ENCODE data around the gene C1RL.
"Not testable (repeated sequence)": the region's sequence is repeated elsewhere in the genome, so short reads cannot be mapped to it uniquely, and the experiment has no call there.

Gene C1RL

DNA sequence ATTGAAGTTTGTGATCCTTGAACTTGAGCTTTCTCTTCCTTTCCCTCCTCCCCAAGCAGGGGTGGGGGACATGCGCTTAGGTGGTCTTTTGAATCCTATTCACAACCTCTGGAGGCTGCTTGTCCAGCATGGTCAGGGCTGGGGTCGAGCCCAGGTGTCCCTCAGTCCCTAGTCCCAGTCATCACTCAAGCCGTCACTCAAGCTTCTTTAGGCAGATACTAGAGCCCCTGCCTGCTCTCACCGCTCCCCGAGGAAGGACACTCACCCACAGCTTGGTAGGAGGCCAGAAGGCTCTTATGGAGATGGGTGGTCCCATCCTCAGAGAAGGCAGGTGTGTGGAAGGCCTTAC, 532 bp upstream of the C1RL start:
- peak overlapping the region; percentile 75 for H3K27ac Mint-ChIP-seq
- H3K4me1 Mint-ChIP-seq: peaks cover 39% of the 10 kb centered on the region
- no peaks in the 10 kb centered on the region for H3K27me3 Mint-ChIP-seq
- H3K4me3 Mint-ChIP-seq: peak overlapping the region; percentile 90
- H3K36me3 Mint-ChIP-seq: peaks cover 14% of the 10 kb centered on the region
- peaks cover 10% of the 10 kb centered on the region for H3K9me3 Mint-ChIP-seq

GRCh38 chr12:7108003-7108795, 815 bp downstream of the C1RL start:
- peak overlapping the region; percentile 90 for H3K4me3 Mint-ChIP-seq

DNA sequence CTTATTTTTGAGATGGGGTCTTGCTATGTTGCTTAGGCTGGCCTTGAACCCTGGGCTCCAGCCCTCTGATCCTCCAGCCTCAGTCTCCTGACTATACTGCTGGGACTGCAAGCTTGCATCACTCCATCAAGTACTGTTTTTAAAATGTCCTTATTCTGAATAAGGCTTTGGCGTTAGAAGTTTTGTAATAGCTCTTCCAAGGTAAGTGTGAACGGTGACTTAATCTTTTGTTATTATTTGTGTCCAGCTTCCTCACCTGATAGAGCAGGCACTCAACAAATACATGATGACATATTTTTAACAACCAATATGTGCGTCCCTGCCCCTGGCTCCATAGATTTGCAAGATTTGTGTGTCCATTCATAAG, 1.4 kb downstream of the C1RL start:
- H3K4me3 Mint-ChIP-seq: peak overlapping the region; percentile 90
- H3K27ac Mint-ChIP-seq: peak overlapping the region; percentile 91
- peaks cover 10% of the 10 kb centered on the region for H3K9me3 Mint-ChIP-seq
- H3K27me3 Mint-ChIP-seq: no peaks in the 10 kb centered on the region
- H3K4me1 Mint-ChIP-seq: peaks cover 48% of the 10 kb centered on the region
- peaks cover 14% of the 10 kb centered on the region for H3K36me3 Mint-ChIP-seq

More at GRCh38 chr12:7108003-7108795, 815 bp downstream of the C1RL start:
- Mint-ChIP-seq H3K27ac (peak overlapping the region; percentile 91), H3K27me3 (no peaks in the 10 kb centered on the region), H3K4me1 (peaks cover 45% of the 10 kb centered on the region), H3K36me3 (peaks cover 14% of the 10 kb centered on the region), H3K9me3 (peaks cover 10% of the 10 kb centered on the region)

- H3K9me3 Mint-ChIP-seq, H3K27me3 Mint-ChIP-seq: not testable (repeated sequence)
- H3K27ac Mint-ChIP-seq: peak overlapping the region; percentile 55
- H3K4me3 Mint-ChIP-seq: peak overlapping the region; percentile 39
- peaks cover 14% of the 10 kb centered on the region for H3K36me3 Mint-ChIP-seq
- peaks cover 52% of the 10 kb centered on the region for H3K4me1 Mint-ChIP-seq
Observed at GRCh38 chr12:7107181-7107580, 1.8 kb downstream of the C1RL start.

DNA sequence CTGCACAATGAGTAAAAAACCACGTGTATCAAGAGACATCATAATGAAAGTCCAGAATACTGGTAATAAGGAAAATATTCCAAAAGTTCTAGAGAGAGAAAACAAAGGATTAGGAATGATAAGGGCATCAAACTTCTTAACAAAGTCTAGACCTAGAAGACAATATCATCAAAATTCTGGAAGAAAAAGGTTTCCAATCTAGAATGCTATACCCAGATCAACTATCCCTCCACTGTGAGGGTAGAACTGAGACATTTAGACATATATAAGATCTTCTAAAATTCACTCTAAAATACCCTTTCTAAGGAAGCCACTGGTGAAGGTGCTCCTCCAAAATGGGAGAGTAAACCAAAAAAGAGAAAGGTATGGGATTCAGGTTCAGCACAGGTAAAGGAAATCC, 2.9 kb downstream of the C1RL start:
- H3K36me3 Mint-ChIP-seq: peaks cover 14% of the 10 kb centered on the region
- H3K9me3 Mint-ChIP-seq: peaks cover 10% of the 10 kb centered on the region
- no peaks in the 10 kb centered on the region for H3K27me3 Mint-ChIP-seq
- peaks cover 56% of the 10 kb centered on the region for H3K4me1 Mint-ChIP-seq
- H3K4me3 Mint-ChIP-seq: peak overlapping the region; percentile 71
- peak overlapping the region; percentile 79 for H3K27ac Mint-ChIP-seq

DNA sequence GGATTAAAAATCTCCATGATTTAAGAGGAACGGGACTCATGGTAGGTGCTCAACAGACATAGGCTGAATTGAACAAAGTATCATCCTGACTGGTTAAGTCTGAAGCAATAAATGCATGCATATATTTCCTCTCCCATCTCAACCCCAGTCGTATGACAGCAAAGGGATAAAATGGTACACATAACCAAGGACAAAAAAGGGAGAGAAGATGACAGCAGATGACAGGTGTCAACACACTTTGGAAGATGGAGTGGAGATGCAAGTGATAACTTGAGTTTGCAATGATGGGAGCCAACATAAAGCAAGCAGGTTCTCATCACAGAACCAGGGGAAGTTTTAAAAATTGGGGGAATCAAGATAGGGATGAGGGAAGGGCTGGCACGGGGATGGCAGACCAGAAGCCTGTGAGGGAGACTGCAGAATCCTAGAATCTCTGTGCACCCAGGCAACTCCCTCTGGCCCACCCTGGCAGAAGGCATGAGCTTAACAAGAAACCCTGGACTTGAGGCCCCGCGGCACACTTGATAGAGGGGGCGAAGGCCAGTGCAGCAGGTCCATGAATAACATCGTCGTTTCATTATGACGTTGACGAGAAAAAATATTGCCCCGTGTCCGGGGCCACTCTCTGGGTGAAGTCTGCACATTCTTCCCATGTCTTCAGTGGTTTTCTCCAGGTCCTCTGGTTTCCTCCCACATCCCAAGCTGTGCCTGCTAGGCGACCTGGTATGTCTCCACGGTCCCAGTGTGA, 5.0 kb downstream of the C1RL start:
- H3K4me1 Mint-ChIP-seq: peaks cover 48% of the 10 kb centered on the region
- H3K4me3 Mint-ChIP-seq: no peak overlapping the region
- peak overlapping the region; percentile 47 for H3K27ac Mint-ChIP-seq
- no peaks in the 10 kb centered on the region for H3K27me3 Mint-ChIP-seq
- H3K36me3 Mint-ChIP-seq: peaks cover 18% of the 10 kb centered on the region
- H3K9me3 Mint-ChIP-seq: peaks cover 10% of the 10 kb centered on the region

DNA sequence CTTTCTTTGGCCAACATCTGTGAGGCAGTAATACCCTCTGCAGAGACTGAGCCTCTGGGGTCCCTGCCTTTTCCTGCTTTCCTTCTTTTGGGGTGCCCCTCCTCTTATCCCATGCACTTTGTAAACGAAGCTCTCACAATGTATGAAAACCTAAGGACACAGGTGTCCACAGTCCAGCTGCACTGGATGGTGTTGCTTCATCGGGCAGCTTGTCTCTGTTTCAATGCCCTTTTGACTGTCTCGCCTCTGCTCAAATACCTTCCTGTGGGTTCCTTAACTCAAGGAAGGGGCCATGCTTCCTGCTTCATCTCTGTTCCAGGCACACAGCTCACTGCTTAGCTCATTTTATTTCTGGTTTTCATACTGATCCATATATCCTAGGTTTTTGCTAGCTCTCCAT, 6.4 kb downstream of the C1RL start:
- Mint-ChIP-seq H3K36me3 (peaks cover 18% of the 10 kb centered on the region), H3K9me3 (peaks cover 10% of the 10 kb centered on the region), H3K4me1 (peaks cover 42% of the 10 kb centered on the region), H3K27me3 (no peaks in the 10 kb centered on the region), H3K27ac (peak overlapping the region; percentile 18), H3K4me3 (no peak overlapping the region)

DNA sequence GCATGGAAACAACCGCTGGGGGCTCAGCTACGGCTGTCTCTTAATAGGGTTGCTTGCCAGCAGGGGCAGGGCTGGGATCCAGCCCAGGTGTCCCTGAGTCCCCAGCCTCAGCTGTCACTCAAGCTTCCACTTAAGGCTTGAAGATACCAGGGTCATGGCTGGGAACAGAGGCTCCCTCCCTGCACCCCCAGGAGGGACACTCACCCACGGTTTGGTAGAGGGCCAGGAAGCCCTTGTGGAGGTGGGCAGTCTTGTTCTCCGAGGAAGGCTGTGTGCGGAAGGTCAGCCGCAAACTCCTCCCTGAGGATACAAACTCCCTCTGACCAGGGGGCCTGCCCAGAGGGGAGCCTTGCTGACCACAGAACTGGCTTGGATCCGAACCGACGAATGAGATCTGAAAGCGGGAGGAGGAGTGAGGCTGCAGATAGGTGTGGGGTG, 7.3 kb downstream of the C1RL start:
- Mint-ChIP-seq H3K4me1 (peaks cover 36% of the 10 kb centered on the region), H3K36me3 (peaks cover 17% of the 10 kb centered on the region), H3K9me3 (peaks cover 10% of the 10 kb centered on the region), H3K4me3 (no peak overlapping the region), H3K27me3 (no peaks in the 10 kb centered on the region), H3K27ac (peak overlapping the region; percentile 73)

DNA sequence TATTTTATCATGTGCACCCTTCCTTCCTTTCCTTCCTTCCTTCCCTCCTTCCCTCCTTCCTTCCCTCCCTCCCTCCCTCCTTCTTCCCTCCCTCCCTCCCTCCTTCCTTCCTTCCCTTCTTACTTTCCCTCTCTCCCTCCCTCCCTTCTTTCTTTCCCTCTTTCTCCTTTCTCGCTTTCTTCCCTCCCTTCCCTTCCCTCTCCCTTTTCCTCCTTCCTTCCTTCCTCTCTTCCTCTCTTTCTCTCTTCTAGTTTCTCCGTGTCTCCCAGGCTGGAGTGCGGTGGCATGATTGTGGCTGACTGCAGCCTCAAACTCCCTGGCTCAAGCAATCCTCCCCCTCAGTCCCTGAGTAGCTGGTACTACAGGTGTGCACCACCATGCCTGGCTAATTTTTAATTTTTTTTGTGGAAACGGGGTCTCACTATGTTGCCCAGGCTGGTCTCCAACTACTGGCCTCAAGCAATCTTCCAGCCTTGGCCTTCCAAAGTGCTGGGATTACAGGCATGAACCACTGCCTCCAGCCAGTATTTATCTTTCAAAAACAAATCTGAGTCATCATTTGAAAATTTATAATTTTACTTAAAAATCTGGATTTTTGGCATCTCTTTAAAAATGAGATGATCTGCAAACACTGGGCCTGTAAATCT, 7.8 kb downstream of the C1RL start:
- peaks cover 8% of the 10 kb centered on the region for H3K9me3 Mint-ChIP-seq
- peaks cover 31% of the 10 kb centered on the region for H3K4me1 Mint-ChIP-seq
- H3K36me3 Mint-ChIP-seq: peaks cover 12% of the 10 kb centered on the region
- H3K4me3 Mint-ChIP-seq: no peak overlapping the region
- H3K27me3 Mint-ChIP-seq: no peaks in the 10 kb centered on the region
- peak overlapping the region; percentile 68 for H3K27ac Mint-ChIP-seq

- peaks cover 22% of the 10 kb centered on the region for H3K4me1 Mint-ChIP-seq
- H3K36me3 Mint-ChIP-seq: peaks cover 4% of the 10 kb centered on the region
- no peak overlapping the region for H3K27ac Mint-ChIP-seq
- no peak overlapping the region for H3K4me3 Mint-ChIP-seq
- H3K27me3 Mint-ChIP-seq: no peaks in the 10 kb centered on the region
- H3K9me3 Mint-ChIP-seq: no peaks in the 10 kb centered on the region
Observed at GRCh38 chr12:7100239-7100638, 8.8 kb downstream of the C1RL start.

GRCh38 chr12:7099290-7099996, 9.6 kb downstream of the C1RL start:
- Mint-ChIP-seq H3K4me3 (no peak overlapping the region), H3K27ac (peak overlapping the region; percentile 35), H3K27me3 (no peaks in the 10 kb centered on the region), H3K4me1 (peaks cover 22% of the 10 kb centered on the region), H3K36me3 (peaks cover 4% of the 10 kb centered on the region), H3K9me3 (no peaks in the 10 kb centered on the region)

DNA sequence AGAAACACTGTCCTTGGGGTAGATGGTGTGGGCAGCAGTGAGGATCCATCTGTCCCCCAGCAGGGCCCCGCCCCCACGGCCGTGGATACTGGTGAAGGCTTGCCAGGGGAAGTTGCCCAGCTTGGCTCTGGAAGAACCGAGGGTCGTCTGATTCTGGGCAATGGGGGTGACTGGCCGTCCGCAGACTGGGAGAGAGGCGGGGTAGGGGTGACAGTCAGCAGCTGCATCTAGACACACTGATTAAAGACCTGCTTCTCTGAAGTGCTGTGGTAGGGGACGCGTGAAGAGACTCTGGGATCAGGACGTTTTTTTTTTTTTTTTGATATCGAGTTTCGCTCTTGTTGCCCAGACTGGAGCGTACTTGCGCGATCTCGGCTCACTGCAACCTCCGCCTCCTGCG, 12.0 kb downstream of the C1RL start:
- Mint-ChIP-seq H3K9me3 (no peaks in the 10 kb centered on the region), H3K4me1 (peaks cover 7% of the 10 kb centered on the region), H3K36me3 (peaks cover 4% of the 10 kb centered on the region), H3K27me3 (no peaks in the 10 kb centered on the region), H3K27ac (no peak overlapping the region), H3K4me3 (no peak overlapping the region)

- Mint-ChIP-seq H3K4me1 (peaks cover 10% of the 10 kb centered on the region), H3K4me3 (no peak overlapping the region), H3K36me3 (peaks cover 4% of the 10 kb centered on the region), H3K9me3 (no peaks in the 10 kb centered on the region), H3K27ac (no peak overlapping the region), H3K27me3 (no peaks in the 10 kb centered on the region)
Observed at GRCh38 chr12:7096006-7096932, 12.7 kb downstream of the C1RL start.

DNA sequence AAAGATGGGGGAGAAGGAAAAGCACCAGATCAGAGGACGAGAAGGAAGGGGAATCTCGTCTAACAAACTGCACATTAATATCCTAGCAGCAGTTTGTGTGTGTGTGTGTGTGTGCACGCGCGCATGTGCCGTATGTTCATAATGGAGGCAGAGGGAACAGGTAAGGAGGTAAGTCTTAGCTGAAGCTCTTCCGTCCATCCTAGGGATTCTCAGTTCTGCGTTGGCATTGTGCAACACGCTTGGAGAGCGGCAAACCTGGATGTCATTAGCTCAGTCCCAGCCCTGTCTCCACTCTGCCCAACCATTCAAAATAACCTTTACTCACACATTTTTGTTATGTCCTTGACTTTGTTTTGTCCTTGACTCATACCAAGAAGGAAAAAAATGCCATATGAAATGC, 15.1 kb downstream of the C1RL start:
- Mint-ChIP-seq H3K4me3 (no peak overlapping the region), H3K27ac (no peak overlapping the region), H3K27me3 (no peaks in the 10 kb centered on the region), H3K9me3 (no peaks in the 10 kb centered on the region), H3K4me1 (peaks cover 10% of the 10 kb centered on the region), H3K36me3 (no peaks in the 10 kb centered on the region)

DNA sequence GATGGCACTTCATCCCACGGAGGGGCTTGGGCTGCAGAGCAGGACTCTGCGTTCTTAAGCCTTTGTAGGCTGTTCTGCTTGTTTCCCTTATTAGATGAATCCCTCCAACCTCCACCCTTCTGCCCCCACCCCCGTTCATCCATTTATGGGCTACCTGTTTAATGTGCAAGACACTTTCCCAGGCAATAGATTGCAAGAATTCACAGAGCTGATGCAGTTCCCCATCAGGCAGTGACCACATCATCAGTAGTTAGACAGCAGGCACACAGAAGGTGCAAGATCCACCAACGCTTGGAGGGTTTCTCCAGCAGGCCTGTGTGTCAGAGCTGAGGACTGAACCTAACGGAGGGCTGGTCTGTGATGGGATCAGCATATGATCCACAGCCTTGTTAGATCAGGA, 15.5 kb downstream of the C1RL start:
- H3K4me1 Mint-ChIP-seq: peaks cover 10% of the 10 kb centered on the region
- no peaks in the 10 kb centered on the region for H3K9me3 Mint-ChIP-seq
- no peak overlapping the region for H3K27ac Mint-ChIP-seq
- H3K36me3 Mint-ChIP-seq: no peaks in the 10 kb centered on the region
- no peak overlapping the region for H3K4me3 Mint-ChIP-seq
- no peaks in the 10 kb centered on the region for H3K27me3 Mint-ChIP-seq
